ENCODE results near the gene ZNF138.
"Not testable (repeated sequence)": the region's sequence is repeated elsewhere in the genome, so short reads cannot be mapped to it uniquely, and the experiment has no call there.

ZNF138 gene

DNA sequence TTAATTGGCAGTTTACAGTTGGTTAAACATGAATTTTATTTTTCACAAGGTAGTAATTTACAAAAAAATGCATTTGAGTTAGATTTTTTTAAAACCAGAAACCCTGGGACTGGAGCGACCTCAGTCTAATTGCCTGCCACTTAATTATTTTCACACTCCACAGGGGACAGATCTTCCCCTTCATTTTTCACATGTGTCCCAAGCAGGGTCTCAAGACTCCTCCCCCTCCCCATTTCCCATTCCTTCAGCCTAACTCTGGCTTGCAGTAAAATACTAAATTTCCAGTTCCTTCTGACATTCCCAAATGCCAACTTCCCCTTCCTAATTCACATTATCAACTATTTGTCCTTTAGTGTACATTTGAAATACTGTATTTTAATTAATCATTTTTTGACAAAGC lies 948 bp downstream of the ZNF138 start:
- H3K36me3 ChIP-seq (ENCODE audit: control insufficient read depth in 2 of 2, insufficient read depth in 1 of 2, low read length in 2 of 2): peaks cover 19 to 20% of the 10 kb centered on the region in 2 experiments
- peak overlapping the region; percentile 72; the same call in 1 of the 2 replicates for H3K27ac ChIP-seq (ENCODE audit: extremely low read depth, low read depth, low read length)
- no peaks in the 10 kb centered on the region for H3K4me1 ChIP-seq (ENCODE audit: control insufficient read depth, insufficient read depth, low read length)
- ChIA-PET CTCF (no interaction called here), POLR2A (interaction anchor here (0.8 to 1.3 kb wide), 3 partner anchors 10 to 232 kb away, joined by 3 to 5 read pairs (median 4); partner anchors contain the start of genes ERV3-1 and ZNF680)
- TF ChIP-seq ZNF514 (tag by site-specific recombination; IDR thresholded peaks at IDR 0.05): no peak
- no peak for TF ChIP-seq ZNF558 (tag by site-specific recombination; IDR thresholded peaks at IDR 0.05)
- no peak for TF ChIP-seq ZNF701 (tag by site-specific recombination; IDR thresholded peaks at IDR 0.05)
- peak overlapping the region; percentile 87 for H3K4me3 ChIP-seq (ENCODE audit: low read depth, low read length)
- H3K9me3 ChIP-seq (ENCODE audit: control insufficient read depth, insufficient read depth, low read depth, low read length): no peaks in the 10 kb centered on the region

DNA sequence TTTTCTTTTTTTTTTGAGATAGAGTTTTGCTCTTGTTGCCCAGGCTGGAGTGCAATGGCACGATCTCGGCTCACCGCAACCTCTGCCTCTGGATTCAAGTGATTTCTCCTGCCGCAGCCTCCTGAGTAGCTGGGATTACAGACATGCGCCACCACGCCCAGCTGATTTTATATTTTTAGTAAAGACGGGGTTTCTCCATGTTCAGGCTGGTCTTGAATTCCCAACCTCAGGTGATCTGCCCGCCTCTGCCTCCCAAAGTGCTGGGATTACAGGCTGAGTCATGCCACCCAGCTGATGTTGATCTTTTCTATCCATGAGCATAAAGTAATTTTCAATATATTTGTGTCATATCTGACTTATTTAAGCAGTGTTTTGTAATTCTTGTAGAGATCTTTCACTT lies 4.9 kb downstream of the ZNF138 start:
- H3K4me3 ChIP-seq (ENCODE audit: low read depth, low read length); H3K27ac ChIP-seq (ENCODE audit: extremely low read depth, low read depth, low read length); CTCF ChIA-PET; H3K9me3 ChIP-seq (ENCODE audit: control insufficient read depth, insufficient read depth, low read depth, low read length); H3K4me1 ChIP-seq (ENCODE audit: control insufficient read depth, insufficient read depth, low read length): not testable (repeated sequence)
- peaks cover 25 to 28% of the 10 kb centered on the region in 2 experiments for H3K36me3 ChIP-seq (ENCODE audit: control insufficient read depth in 2 of 2, insufficient read depth in 1 of 2, low read length in 2 of 2)
- POLR2A ChIA-PET: interaction anchor here (1.2 kb wide), 1 partner anchor 12 kb away, joined by 3 read pairs; no protein-coding TSS in a partner anchor

DNA sequence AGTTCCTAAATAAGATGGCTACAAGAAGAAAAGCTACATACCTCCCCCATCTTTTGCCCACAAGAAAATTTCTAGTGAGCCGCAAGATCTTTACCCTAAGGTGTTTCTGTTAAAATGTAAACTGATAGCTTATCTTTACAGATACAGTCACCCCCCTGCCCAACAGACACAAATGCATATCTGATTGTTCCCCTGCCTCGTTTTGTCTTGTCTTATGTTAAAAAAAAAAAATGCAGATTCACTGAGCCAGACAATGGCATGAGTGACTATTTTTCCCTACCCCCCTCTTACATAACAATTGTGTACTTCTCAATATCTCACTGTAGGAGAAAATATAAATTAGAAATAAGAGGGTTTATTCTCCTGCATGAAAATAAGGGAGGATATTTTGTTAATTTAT lies 8.5 kb downstream of the ZNF138 start:
- peaks cover 2% of the 10 kb centered on the region; the same call in 1 of the 2 replicates for H3K4me1 ChIP-seq (ENCODE audit: control insufficient read depth, insufficient read depth, low read length)
- CTCF ChIA-PET: no interaction called here
- TF ChIP-seq SALL2 (tag by site-specific recombination; IDR thresholded peaks at IDR 0.05; ENCODE audit: borderline replicate concordance) (no peak), ZNF23 (tag by site-specific recombination; IDR thresholded peaks at IDR 0.05; ENCODE audit: borderline replicate concordance) (no peak), ZEB2 (tag by site-specific recombination; IDR thresholded peaks at IDR 0.05) (no peak), GLIS2 (tag by site-specific recombination; IDR thresholded peaks at IDR 0.05) (no peak), ZNF214 (tag by site-specific recombination; IDR thresholded peaks at IDR 0.05; ENCODE audit: borderline replicate concordance) (no peak), GFI1B (tag by site-specific recombination; IDR thresholded peaks at IDR 0.05) (no peak), MEIS1 (CRISPR knock-in tag; IDR thresholded peaks at IDR 0.05; ENCODE audit: borderline replicate concordance) (no peak), ZNF701 (tag by site-specific recombination; IDR thresholded peaks at IDR 0.05) (no peak), ZIC2 (tag by site-specific recombination; IDR thresholded peaks at IDR 0.05) (no peak), ZNF157 (tag by site-specific recombination; IDR thresholded peaks at IDR 0.05) (no peak), BCL11B (tag by site-specific recombination; IDR thresholded peaks at IDR 0.05; ENCODE audit: low read depth) (no peak), ZNF394 (tag by site-specific recombination; IDR thresholded peaks at IDR 0.05; ENCODE audit: borderline replicate concordance) (no peak)
- TF ChIP-seq, protein P1, sequence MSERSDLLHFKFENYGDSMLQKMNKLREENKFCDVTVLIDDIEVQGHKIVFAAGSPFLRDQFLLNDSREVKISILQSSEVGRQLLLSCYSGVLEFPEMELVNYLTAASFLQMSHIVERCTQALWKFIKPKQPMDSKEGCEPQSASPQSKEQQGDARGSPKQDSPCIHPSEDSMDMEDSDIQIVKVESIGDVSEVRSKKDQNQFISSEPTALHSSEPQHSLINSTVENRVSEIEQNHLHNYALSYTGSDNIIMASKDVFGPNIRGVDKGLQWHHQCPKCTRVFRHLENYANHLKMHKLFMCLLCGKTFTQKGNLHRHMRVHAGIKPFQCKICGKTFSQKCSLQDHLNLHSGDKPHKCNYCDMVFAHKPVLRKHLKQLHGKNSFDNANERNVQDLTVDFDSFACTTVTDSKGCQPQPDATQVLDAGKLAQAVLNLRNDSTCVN (tag by site-specific recombination; optimal IDR thresholded peaks at IDR 0.05): no peak
- TF ChIP-seq, protein P2, sequence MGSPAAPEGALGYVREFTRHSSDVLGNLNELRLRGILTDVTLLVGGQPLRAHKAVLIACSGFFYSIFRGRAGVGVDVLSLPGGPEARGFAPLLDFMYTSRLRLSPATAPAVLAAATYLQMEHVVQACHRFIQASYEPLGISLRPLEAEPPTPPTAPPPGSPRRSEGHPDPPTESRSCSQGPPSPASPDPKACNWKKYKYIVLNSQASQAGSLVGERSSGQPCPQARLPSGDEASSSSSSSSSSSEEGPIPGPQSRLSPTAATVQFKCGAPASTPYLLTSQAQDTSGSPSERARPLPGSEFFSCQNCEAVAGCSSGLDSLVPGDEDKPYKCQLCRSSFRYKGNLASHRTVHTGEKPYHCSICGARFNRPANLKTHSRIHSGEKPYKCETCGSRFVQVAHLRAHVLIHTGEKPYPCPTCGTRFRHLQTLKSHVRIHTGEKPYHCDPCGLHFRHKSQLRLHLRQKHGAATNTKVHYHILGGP (tag by site-specific recombination; IDR thresholded peaks at IDR 0.05): no peak
- H3K9me3 ChIP-seq (ENCODE audit: control insufficient read depth, insufficient read depth, low read depth, low read length): no peaks in the 10 kb centered on the region
- POLR2A ChIA-PET: interaction anchor here (0.6 to 0.8 kb wide), 3 partner anchors 9 to 72 kb away, joined by 3 to 7 read pairs (median 4); partner anchors contain the start of gene ZNF138
- no peak overlapping the region for H3K27ac ChIP-seq (ENCODE audit: extremely low read depth, low read depth, low read length)
- peaks cover 25 to 28% of the 10 kb centered on the region in 2 experiments for H3K36me3 ChIP-seq (ENCODE audit: control insufficient read depth in 2 of 2, insufficient read depth in 1 of 2, low read length in 2 of 2)
- H3K4me3 ChIP-seq (ENCODE audit: low read depth, low read length): no peak overlapping the region

Data from HEK293 (cell line).